HL-60 (cell line): Measurements from ENCODE around the gene SYP.

Experiments used
- DNase-seq, 2 experiments: peaks; one replicate each; pipeline ENCODE4 v3.0.0-alpha.2; 2010 to 2020; ENCODE audit warnings: low read depth in 1 of 2, low spot score in 1 of 2
- H3K27ac ChIP-seq: fragments of 250-450 bp; sonication (Bioruptor Pico); replicated peaks from 2 replicates; pipeline ENCODE4 v1.5.1; 2020; ENCODE audit warnings: mild to moderate bottlenecking, moderate library complexity
- H3K27me3 ChIP-seq: fragments of 250-450 bp; sonication (Bioruptor Pico); 2 replicates; pipeline ENCODE4 v1.5.1; 2021; ENCODE audit warnings: mild to moderate bottlenecking, moderate library complexity; ENCODE audit not compliant: insufficient read depth, poor library complexity, severe bottlenecking
- H3K4me3 ChIP-seq: replicated peaks from 2 replicates; pipeline ENCODE4 v1.5.1; 2011; ENCODE audit warnings: mild to moderate bottlenecking, control low read depth, low read length; ENCODE audit not compliant: insufficient read depth
- GABPA ChIP-seq: IDR thresholded peaks from 2 replicates; pipeline ENCODE4 v1.6.1; 2012; ENCODE audit warnings: low read depth
- POLR2AphosphoS5 ChIP-seq: IDR thresholded peaks from 2 replicates; pipeline ENCODE4 v1.6.1; 2012; ENCODE audit warnings: low read depth
- REST ChIP-seq: IDR thresholded peaks from 2 replicates; pipeline ENCODE4 v1.6.1; 2012; ENCODE audit warnings: low read depth; ENCODE audit not compliant: insufficient replicate concordance
- SPI1 ChIP-seq: IDR thresholded peaks from 2 replicates; pipeline ENCODE4 v1.6.1; 2012; ENCODE audit warnings: low read depth, mild to moderate bottlenecking, borderline replicate concordance
- TF ChIP-seq, protein P1 (sequence below): IDR thresholded peaks from one replicate; pipeline ENCODE4 v1.5.1; 2011; ENCODE audit warnings: low read length, control low read depth, inconsistent platforms; ENCODE audit not compliant: insufficient read depth

The SYP gene

GRCh38 chrX:49211074-49211473 is 11.1 kb upstream of the SYP start:
- DNase-seq = no peak

DNA sequence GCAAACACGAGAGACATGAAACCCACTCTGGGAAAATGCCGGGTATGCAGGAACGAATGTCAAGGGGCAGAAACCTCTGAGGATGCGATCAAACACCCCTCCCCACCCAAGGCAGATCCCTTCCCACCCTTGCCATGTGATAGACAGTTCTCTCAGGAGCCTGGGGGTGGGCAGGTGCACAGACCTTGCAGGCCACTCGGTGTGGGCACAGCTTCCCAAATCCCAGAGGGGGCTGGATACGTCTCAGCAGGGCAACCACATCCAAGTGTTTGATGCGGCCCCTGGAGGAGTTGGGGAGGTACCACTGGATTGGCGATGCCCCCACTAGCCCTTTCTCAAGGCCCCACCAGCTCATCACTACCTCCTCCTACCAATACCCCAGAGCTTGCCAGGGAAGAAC is 10.4 kb upstream of the SYP start:
- Histone ChIP-seq H3K27ac (no peak overlapping the region), H3K27me3 (no peaks in the 10 kb centered on the region), H3K4me3 (no peak overlapping the region)
- no peak for DNase-seq
- no peak for TF ChIP-seq POLR2AphosphoS5
- no peak for TF ChIP-seq REST
- TF ChIP-seq, protein P1, sequence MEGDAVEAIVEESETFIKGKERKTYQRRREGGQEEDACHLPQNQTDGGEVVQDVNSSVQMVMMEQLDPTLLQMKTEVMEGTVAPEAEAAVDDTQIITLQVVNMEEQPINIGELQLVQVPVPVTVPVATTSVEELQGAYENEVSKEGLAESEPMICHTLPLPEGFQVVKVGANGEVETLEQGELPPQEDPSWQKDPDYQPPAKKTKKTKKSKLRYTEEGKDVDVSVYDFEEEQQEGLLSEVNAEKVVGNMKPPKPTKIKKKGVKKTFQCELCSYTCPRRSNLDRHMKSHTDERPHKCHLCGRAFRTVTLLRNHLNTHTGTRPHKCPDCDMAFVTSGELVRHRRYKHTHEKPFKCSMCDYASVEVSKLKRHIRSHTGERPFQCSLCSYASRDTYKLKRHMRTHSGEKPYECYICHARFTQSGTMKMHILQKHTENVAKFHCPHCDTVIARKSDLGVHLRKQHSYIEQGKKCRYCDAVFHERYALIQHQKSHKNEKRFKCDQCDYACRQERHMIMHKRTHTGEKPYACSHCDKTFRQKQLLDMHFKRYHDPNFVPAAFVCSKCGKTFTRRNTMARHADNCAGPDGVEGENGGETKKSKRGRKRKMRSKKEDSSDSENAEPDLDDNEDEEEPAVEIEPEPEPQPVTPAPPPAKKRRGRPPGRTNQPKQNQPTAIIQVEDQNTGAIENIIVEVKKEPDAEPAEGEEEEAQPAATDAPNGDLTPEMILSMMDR = no peak
- no peak for TF ChIP-seq SPI1
- no peak for TF ChIP-seq GABPA

More at GRCh38 chrX:49211074-49211473, 11.1 kb upstream of the SYP start:
- TF ChIP-seq REST = no peak
- TF ChIP-seq, protein P1 = no peak
- TF ChIP-seq POLR2AphosphoS5 = no peak
- H3K27me3 ChIP-seq = no peaks in the 10 kb centered on the region
- no peak overlapping the region for H3K4me3 ChIP-seq
- H3K27ac ChIP-seq = no peak overlapping the region

GRCh38 chrX:49209434-49210251 is 9.7 kb upstream of the SYP start:
- TF ChIP-seq REST (no peak), SPI1 (no peak), GABPA (no peak), POLR2AphosphoS5 (no peak)
- TF ChIP-seq, protein P1 = no peak
- DNase-seq = peak in 1 of 2 experiments; percentile 27
- H3K4me3 ChIP-seq = no peak overlapping the region
- no peaks in the 10 kb centered on the region for H3K27me3 ChIP-seq
- H3K27ac ChIP-seq = no peak overlapping the region
